Suprapubic skin (tissue), 4 donors: ENCODE measurements around the gene DNAJC27. TPM values are rescaled to one million over a fixed set of nuclear protein-coding genes. Genes with fewer than 3 reads are reported as not detected.

ENCODE experiments used
- DNase-seq, 2 donors: peaks; one replicate each; pipeline ENCODE4 v3.0.0-alpha.2; 2019; ENCODE audit warnings: low spot score in 2 of 2
- H3K27ac ChIP-seq: fragments of 200-600 bp; sonication (generic); one replicate; pipeline ENCODE4 v1.5.1; 2019
- H3K27me3 ChIP-seq: fragments of 200-600 bp; sonication (generic); one replicate; pipeline ENCODE4 v1.5.1; 2019
- H3K36me3 ChIP-seq: fragments of 200-600 bp; sonication (generic); one replicate; pipeline ENCODE4 v1.5.1; 2019
- H3K4me1 ChIP-seq: fragments of 200-600 bp; sonication (generic); one replicate; pipeline ENCODE4 v1.5.1; 2019
- H3K4me3 ChIP-seq: fragments of 200-600 bp; sonication (generic); one replicate; pipeline ENCODE4 v1.5.1; 2019; ENCODE audit warnings: mild to moderate bottlenecking
- H3K9me3 ChIP-seq: fragments of 200-600 bp; sonication (generic); one replicate; pipeline ENCODE4 v1.5.1; 2019
- CTCF ChIP-seq, 2 donors: fragments of 200-600 bp in 1 of 2; fragments of 450-650 bp in 1 of 2; sonication (generic) in 1 of 2; IDR thresholded peaks; one replicate each; pipeline ENCODE4 v1.5.1; 2016 to 2019; ENCODE audit warnings: antibody characterized with exemption in 2 of 2, mild to moderate bottlenecking in 1 of 2, moderate library complexity in 1 of 2
- EP300 ChIP-seq: sonication (generic); formaldehyde crosslinking; IDR thresholded peaks from one replicate; pipeline ENCODE4 v1.6.1; 2017; ENCODE audit warnings: antibody characterized with exemption
- POLR2A ChIP-seq, 2 donors: fragments of 450-650 bp; IDR thresholded peaks; one replicate each; pipeline ENCODE4 v1.6.1; 2017; ENCODE audit warnings: antibody characterized with exemption in 2 of 2, mild to moderate bottlenecking in 2 of 2, moderate library complexity in 2 of 2
- POLR2AphosphoS5 ChIP-seq, 3 donors: sonication (generic); formaldehyde crosslinking; IDR thresholded peaks; one replicate each; pipeline ENCODE4 v1.6.1; 2017; ENCODE audit warnings: antibody characterized with exemption in 3 of 3
- WGBS: methylation state at CpG from one replicate; pipeline ENCODE4 v1.1.5; 2018; 5-methylcytosine and 5-hydroxymethylcytosine counted together
- total RNA-seq, 4 donors: library from RNA; depleted of rRNA; stranded (reverse); fragments of >200 nt; gene quantifications; one replicate each; pipeline ENCODE4 v1.1.0, GENCODE V29; 2016

DNAJC27 gene
- total RNA-seq, 4 donors from 2014 or later = 3.1 to 6.4 (median 4.3) TPM

GRCh38 chr2:24928036-24928435, 43.7 kb downstream of the DNAJC27 start:
- H3K27ac ChIP-seq = no peak overlapping the region
- peaks cover 14% of the 10 kb centered on the region for H3K4me1 ChIP-seq
- no peak for DNase-seq
- H3K27me3 ChIP-seq = no peaks in the 10 kb centered on the region
- H3K36me3 ChIP-seq = no peaks in the 10 kb centered on the region
- no peak for TF ChIP-seq EP300
- no peak for TF ChIP-seq POLR2A (IDR thresholded peaks at IDR 0.05)
- TF ChIP-seq CTCF (IDR thresholded peaks at IDR 0.05) = no peak
- TF ChIP-seq POLR2AphosphoS5 (IDR thresholded peaks at IDR 0.05) = no peak
- no peaks in the 10 kb centered on the region for H3K9me3 ChIP-seq
- H3K4me3 ChIP-seq = no peak overlapping the region

- whole genome bisulfite sequencing = 17% methylated on average over 23 of the region's 33 CpGs
- H3K27me3 ChIP-seq = no peaks in the 10 kb centered on the region
- H3K36me3 ChIP-seq = no peaks in the 10 kb centered on the region
- no peaks in the 10 kb centered on the region for H3K9me3 ChIP-seq
- H3K4me3 ChIP-seq = peak overlapping the region; percentile 40
- peak; percentile 88 to 89 for DNase-seq
- H3K4me1 ChIP-seq = peaks cover 14% of the 10 kb centered on the region
- TF ChIP-seq POLR2AphosphoS5 (IDR thresholded peaks at IDR 0.05) = peak in 2 of 3 donors; percentile 11 to 33
- TF ChIP-seq EP300 = no peak
- TF ChIP-seq POLR2A (IDR thresholded peaks at IDR 0.05) = peak in 1 of 2 donors; percentile 20
- TF ChIP-seq CTCF (IDR thresholded peaks at IDR 0.05) = no peak
- H3K27ac ChIP-seq = peak overlapping the region; percentile 80
Observed at GRCh38 chr2:24926602-24927252, 45.0 kb downstream of the DNAJC27 start.

GRCh38 chr2:24926220-24926601, 45.5 kb downstream of the DNAJC27 start:
- 71% methylated on average over 14 of the region's 14 CpGs for WGBS
- peak overlapping the region; percentile 40 for H3K4me3 ChIP-seq
- no peak for TF ChIP-seq EP300
- TF ChIP-seq POLR2AphosphoS5 (IDR thresholded peaks at IDR 0.05) = no peak
- TF ChIP-seq POLR2A (IDR thresholded peaks at IDR 0.05) = no peak
- TF ChIP-seq CTCF (IDR thresholded peaks at IDR 0.05) = no peak
- DNase-seq = no peak
- H3K27me3 ChIP-seq = no peaks in the 10 kb centered on the region
- no peaks in the 10 kb centered on the region for H3K36me3 ChIP-seq
- peak overlapping the region; percentile 80 for H3K27ac ChIP-seq
- no peaks in the 10 kb centered on the region for H3K9me3 ChIP-seq
- peaks cover 15% of the 10 kb centered on the region for H3K4me1 ChIP-seq

- Histone ChIP-seq H3K9me3 (no peaks in the 10 kb centered on the region), H3K36me3 (no peaks in the 10 kb centered on the region), H3K27me3 (no peaks in the 10 kb centered on the region), H3K4me3 (no peak overlapping the region), H3K27ac (no peak overlapping the region), H3K4me1 (peaks cover 19% of the 10 kb centered on the region)
- TF ChIP-seq POLR2AphosphoS5 (IDR thresholded peaks at IDR 0.05) (no peak), EP300 (no peak), CTCF (IDR thresholded peaks at IDR 0.05) (no peak), POLR2A (IDR thresholded peaks at IDR 0.05) (no peak)
- no peak for DNase-seq
- WGBS = 96% methylated on average over 10 of the region's 10 CpGs
Observed at GRCh38 chr2:24925815-24926214, 45.9 kb downstream of the DNAJC27 start.

- TF ChIP-seq CTCF (IDR thresholded peaks at IDR 0.05) (no peak), POLR2AphosphoS5 (IDR thresholded peaks at IDR 0.05) (no peak), POLR2A (IDR thresholded peaks at IDR 0.05) (no peak), EP300 (no peak)
- DNase-seq = peak in 1 of 2 donors; percentile 34
- Histone ChIP-seq H3K4me1 (peaks cover 24% of the 10 kb centered on the region), H3K36me3 (no peaks in the 10 kb centered on the region), H3K27ac (no peak overlapping the region), H3K4me3 (no peak overlapping the region), H3K9me3 (no peaks in the 10 kb centered on the region), H3K27me3 (no peaks in the 10 kb centered on the region)
- WGBS = 84% methylated on average over 6 of the region's 6 CpGs
Observed at GRCh38 chr2:24924732-24925131, 47.0 kb downstream of the DNAJC27 start.
